Activated CD4-positive, alpha-beta T cell treated with anti-CD3 and anti-CD28 coated beads, Interleukin-2, amount 50 U/mL, for 48 hours (primary cell): ENCODE measurements around the gene SNX5.
A peak's percentile ranks its signal among the peaks of the same experiment; 100 is the strongest.
"Not testable (repeated sequence)": the region's sequence is repeated elsewhere in the genome, so short reads cannot be mapped to it uniquely, and the experiment has no call there.

Experiments
- DNase-seq, 2 experiments: peaks; one replicate each; pipeline ENCODE4 v3.0.0-alpha.2; 2020

SNX5 gene

GRCh38 chr20:17992847-17993513 is 24.4 kb upstream of the SNX5 start:
- no peak for DNase-seq

- DNase-seq, result peak; percentile 56 to 72
Measured at GRCh38 chr20:17992224-17992637, 23.6 kb upstream of the SNX5 start.

GRCh38 chr20:17990278-17990972 is 21.8 kb upstream of the SNX5 start:
- no peak for DNase-seq

DNA sequence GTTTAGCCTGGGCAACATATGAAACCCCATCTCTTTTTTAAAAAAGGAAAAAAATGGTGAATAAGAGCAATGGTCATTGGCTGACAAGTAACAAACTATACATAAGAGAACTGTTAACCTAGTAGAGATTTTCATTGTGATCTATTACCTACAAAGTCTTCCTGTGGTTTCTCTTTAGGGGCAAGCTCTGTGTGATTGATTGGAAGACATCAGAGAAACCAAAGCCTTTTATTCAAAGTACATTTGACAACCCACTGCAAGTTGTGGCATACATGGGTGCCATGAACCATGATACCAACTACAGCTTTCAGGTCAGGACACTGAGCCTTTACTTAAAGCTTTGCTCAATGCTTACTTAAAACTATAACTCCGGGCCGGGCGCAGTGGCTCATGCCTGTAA is 19.4 kb upstream of the SNX5 start:
- no peak for DNase-seq

DNA sequence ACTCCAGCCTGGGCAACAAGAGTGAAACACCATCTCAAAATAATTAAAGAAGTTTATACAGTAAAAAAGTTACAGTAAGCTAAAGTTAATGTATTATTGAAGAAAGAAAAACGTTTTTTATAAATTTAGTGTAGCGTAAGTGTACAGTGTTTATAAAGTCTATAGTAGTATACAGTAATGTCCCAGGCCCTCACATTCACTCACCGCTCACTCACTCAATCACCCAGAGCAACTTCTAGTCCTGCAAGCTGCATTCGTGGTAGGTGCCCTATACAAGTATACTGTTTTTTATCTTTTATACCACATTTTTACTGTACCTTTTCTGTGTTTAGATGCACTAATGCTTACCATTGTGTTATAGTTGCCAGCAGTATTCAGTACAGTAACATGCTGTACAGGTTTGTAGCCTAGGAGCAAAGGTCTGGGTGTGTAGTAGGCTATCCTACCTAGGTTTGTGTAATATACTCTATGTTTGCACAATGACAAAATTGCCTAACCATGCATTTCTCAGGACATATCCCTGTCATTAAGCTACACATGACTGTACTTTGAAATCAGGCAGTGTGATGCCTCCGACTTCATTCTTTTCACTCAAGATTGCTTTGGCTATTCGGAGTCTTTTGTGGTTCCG is 16.9 kb upstream of the SNX5 start:
- no peak for DNase-seq

GRCh38 chr20:17976305-17976704 is 7.7 kb upstream of the SNX5 start:
- no peak for DNase-seq

GRCh38 chr20:17972121-17972520 is 3.5 kb upstream of the SNX5 start:
- no peak for DNase-seq

GRCh38 chr20:17971300-17972013 is 2.9 kb upstream of the SNX5 start:
- DNase-seq, result no peak

GRCh38 chr20:17969884-17970409 is 1.4 kb upstream of the SNX5 start:
- DNase-seq, result no peak

- peak; percentile 50 to 60 for DNase-seq
Measured at GRCh38 chr20:17969278-17969883, 787 bp upstream of the SNX5 start.

- DNase-seq, result peak; percentile 43 to 49
Measured at GRCh38 chr20:17967521-17968365, 851 bp downstream of the SNX5 start.

- DNase-seq, result no peak
Measured at GRCh38 chr20:17966432-17967310, 1.9 kb downstream of the SNX5 start.

DNA sequence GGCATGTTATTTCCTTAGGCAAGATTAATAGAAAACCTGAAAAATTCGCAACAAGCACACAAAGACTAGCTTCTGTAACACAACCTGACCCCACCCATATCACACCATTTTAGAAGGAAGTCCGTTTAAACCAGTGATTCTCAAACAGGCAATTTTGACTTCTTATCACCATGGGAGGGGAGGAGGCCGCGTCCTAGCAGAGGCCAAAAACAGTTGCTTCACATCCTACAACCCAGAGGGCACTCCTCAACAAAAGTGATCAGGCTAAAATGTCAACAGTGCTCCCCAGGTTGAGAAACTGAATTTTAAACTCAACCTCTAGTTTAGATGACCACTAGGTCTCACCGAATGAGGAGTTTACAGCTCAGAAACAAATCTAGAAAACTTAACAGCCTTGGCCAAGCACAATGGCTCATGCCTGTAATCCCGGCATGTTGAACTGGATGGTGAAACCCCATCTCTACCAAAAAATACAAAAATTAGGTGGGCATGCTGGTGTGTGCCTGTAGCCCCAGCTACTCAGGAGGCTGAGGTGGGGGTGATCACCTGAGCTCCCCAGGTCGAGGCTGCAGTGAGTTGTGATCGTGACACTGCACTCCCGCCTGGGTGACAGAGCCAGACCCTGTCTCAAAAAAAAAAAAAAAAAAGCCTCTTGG is 3.4 kb downstream of the SNX5 start:
- no peak for DNase-seq

- no peak for DNase-seq
Measured at GRCh38 chr20:17964632-17965031, 4.0 kb downstream of the SNX5 start.

- DNase-seq, result no peak
Measured at GRCh38 chr20:17964073-17964472, 4.5 kb downstream of the SNX5 start.

GRCh38 chr20:17963114-17963897 is 5.3 kb downstream of the SNX5 start:
- DNase-seq, result no peak

DNA sequence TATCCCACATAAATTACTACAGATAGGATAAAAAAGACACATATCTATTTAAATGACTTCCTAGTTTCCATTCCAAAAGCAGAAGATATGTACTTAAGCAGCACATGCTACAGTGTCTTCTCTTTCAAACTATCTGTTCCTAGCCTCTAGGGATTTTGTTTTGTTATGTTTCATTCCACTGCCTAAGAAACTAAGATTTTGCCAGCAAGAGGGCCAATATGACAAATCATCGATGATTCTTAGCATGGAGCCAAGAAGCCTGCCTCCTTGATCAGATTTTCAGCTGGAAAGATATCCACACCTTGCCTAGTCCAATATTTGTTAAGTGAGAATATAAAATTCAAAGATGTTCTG is 7.0 kb downstream of the SNX5 start:
- DNase-seq, result no peak

DNA sequence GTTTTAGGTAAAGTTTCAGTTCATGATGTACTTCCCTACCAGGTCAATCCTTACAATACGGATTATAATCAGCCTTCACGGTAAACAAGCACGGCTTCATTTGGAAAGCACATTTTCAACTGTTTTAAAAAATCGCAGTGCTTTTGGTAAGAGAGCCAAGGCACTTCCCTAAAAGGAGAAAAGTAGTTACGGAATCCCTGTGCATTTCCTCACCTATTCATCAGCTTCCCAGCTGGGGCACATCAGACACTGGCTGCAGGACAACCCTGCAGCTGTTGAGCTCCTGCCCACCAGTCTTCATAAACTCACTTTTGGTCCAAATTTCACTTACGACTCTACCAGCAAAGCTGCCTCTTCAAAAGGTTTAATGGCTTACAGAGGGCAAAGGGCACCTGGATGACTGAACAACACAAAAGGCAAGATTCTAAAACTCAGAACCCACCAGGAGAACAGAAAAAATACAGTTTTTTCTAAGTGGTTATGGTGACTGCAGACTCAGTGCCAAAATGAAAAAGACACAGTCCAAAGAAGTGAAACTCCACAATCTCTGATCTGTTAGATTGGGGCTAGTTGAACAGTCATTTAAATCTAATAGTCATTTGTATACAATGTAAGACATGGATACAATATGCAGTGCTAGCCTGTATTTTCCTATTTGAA is 7.5 kb downstream of the SNX5 start:
- DNase-seq, result no peak

DNA sequence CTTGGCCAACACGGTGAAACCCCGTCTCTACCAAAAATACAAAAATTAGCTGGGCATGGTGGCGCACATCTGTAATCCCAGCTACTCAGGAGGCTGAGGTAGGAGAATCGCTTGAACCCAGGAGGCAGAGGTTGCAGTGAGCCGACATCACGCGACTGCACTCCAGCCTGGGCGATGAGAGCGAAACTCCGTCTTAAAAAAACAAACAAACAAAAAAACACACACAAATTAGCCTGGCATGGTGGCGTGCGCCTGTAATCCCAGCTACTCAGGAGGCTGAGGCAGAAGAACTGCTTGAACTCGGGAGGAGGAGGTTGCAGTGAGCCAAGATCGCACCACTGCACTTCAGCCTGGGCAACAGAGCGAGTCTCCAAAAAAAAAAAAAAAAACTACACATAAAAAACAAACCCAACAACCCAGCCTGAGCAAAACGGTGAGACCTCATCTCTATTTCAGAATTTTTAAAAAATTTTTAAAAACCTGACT is 8.2 kb downstream of the SNX5 start:
- DNase-seq, result not testable (repeated sequence)
